ENCODE results near the gene REPS1.

GRCh38 chr6:138953451-138953850 is 34.6 kb downstream of the REPS1 start:
- TF ChIP-seq POLR2A (IDR thresholded peaks at IDR 0.05), result no peak
- TF ChIP-seq, protein P1, sequence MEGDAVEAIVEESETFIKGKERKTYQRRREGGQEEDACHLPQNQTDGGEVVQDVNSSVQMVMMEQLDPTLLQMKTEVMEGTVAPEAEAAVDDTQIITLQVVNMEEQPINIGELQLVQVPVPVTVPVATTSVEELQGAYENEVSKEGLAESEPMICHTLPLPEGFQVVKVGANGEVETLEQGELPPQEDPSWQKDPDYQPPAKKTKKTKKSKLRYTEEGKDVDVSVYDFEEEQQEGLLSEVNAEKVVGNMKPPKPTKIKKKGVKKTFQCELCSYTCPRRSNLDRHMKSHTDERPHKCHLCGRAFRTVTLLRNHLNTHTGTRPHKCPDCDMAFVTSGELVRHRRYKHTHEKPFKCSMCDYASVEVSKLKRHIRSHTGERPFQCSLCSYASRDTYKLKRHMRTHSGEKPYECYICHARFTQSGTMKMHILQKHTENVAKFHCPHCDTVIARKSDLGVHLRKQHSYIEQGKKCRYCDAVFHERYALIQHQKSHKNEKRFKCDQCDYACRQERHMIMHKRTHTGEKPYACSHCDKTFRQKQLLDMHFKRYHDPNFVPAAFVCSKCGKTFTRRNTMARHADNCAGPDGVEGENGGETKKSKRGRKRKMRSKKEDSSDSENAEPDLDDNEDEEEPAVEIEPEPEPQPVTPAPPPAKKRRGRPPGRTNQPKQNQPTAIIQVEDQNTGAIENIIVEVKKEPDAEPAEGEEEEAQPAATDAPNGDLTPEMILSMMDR (IDR thresholded peaks at IDR 0.05), result no peak
- TF ChIP-seq POLR2AphosphoS5 (IDR thresholded peaks at IDR 0.05), result no peak

Measured in prostate gland (tissue), 2 donors.